ENCODE results near the gene TANC1.
A peak's percentile ranks its signal among the peaks of the same experiment; 100 is the strongest.

TANC1 gene

GRCh38 chr2:158968396-158969161 lies at the start of gene TANC1:
Gene TANC1 (plus strand): TSS chr2:158968640. CDS start chr2:159065911, 97,271 bp downstream.
- DNase-seq (ENCODE audit: low read depth), result peak; percentile 5

- no peak for DNase-seq (ENCODE audit: low read depth)
Measured at GRCh38 chr2:158921599-158922408, 46.6 kb upstream of the TANC1 start.

- DNase-seq (ENCODE audit: low read depth), result no peak
Measured at GRCh38 chr2:158922601-158923000, 45.8 kb upstream of the TANC1 start.

GRCh38 chr2:158923180-158923594 lies 45.3 kb upstream of the TANC1 start:
- DNase-seq (ENCODE audit: low read depth), result no peak

- DNase-seq (ENCODE audit: low read depth), result no peak
Measured at GRCh38 chr2:158923641-158924040, 44.8 kb upstream of the TANC1 start.

GRCh38 chr2:158926478-158926948 lies 41.9 kb upstream of the TANC1 start:
- DNase-seq (ENCODE audit: low read depth), result no peak

GRCh38 chr2:158928515-158928914 lies 39.9 kb upstream of the TANC1 start:
- no peak for DNase-seq (ENCODE audit: low read depth)

- DNase-seq (ENCODE audit: low read depth), result no peak
Measured at GRCh38 chr2:158928965-158929364, 39.5 kb upstream of the TANC1 start.

- no peak for DNase-seq (ENCODE audit: low read depth)
Measured at GRCh38 chr2:158931572-158931971, 36.9 kb upstream of the TANC1 start.

- no peak for DNase-seq (ENCODE audit: low read depth)
Measured at GRCh38 chr2:158932131-158932645, 36.3 kb upstream of the TANC1 start.

- DNase-seq (ENCODE audit: low read depth), result no peak
Measured at GRCh38 chr2:158934170-158934569, 34.3 kb upstream of the TANC1 start.

- DNase-seq (ENCODE audit: low read depth), result no peak
Measured at GRCh38 chr2:158935617-158936016, 32.8 kb upstream of the TANC1 start.

- DNase-seq (ENCODE audit: low read depth), result no peak
Measured at GRCh38 chr2:158936978-158937377, 31.5 kb upstream of the TANC1 start.

- DNase-seq (ENCODE audit: low read depth), result no peak
Measured at GRCh38 chr2:158940356-158940755, 28.1 kb upstream of the TANC1 start.

- DNase-seq (ENCODE audit: low read depth), result no peak
Measured at GRCh38 chr2:158943973-158944372, 24.5 kb upstream of the TANC1 start.

GRCh38 chr2:158948964-158949699 lies 19.3 kb upstream of the TANC1 start:
- no peak for DNase-seq (ENCODE audit: low read depth)

- DNase-seq (ENCODE audit: low read depth), result no peak
Measured at GRCh38 chr2:158953454-158953853, 15.0 kb upstream of the TANC1 start.

- DNase-seq (ENCODE audit: low read depth), result peak; percentile 8
Measured at GRCh38 chr2:158953926-158954763, 14.3 kb upstream of the TANC1 start.

GRCh38 chr2:158955842-158956365 lies 12.5 kb upstream of the TANC1 start:
- DNase-seq (ENCODE audit: low read depth), result no peak

GRCh38 chr2:158958365-158958764 lies 10.1 kb upstream of the TANC1 start:
- DNase-seq (ENCODE audit: low read depth), result no peak

- DNase-seq (ENCODE audit: low read depth), result no peak
Measured at GRCh38 chr2:158960193-158960592, 8.2 kb upstream of the TANC1 start.
